ENCODE measurements around the gene NR2F6.

Gene NR2F6

GRCh38 chr19:17183271-17183761, 62.4 kb downstream of the NR2F6 start:
- H3K36me3 ChIP-seq (ENCODE audit: control insufficient read depth in 5 of 5, insufficient read depth in 5 of 5, low read length in 5 of 5), result peaks cover 0 to 72% (median 57%) of the 10 kb centered on the region in 5 donors
- H3K9me3 ChIP-seq (ENCODE audit: control insufficient read depth in 5 of 5, low read length in 5 of 5), result no peaks in the 10 kb centered on the region
- H3K4me1 ChIP-seq (ENCODE audit: control insufficient read depth in 5 of 5, insufficient read depth in 5 of 5, low read length in 5 of 5), result peaks cover 0 to 17% (median 5%) of the 10 kb centered on the region in 5 donors
- H3K27me3 ChIP-seq (ENCODE audit: control insufficient read depth in 5 of 5, insufficient read depth in 4 of 5, low read length in 5 of 5), result no peaks in the 10 kb centered on the region
- H3K27ac ChIP-seq (ENCODE audit: low read depth, low read length), result no peak overlapping the region
- no peak overlapping the region for H3K9ac ChIP-seq (ENCODE audit: low read length in 5 of 5)
- peak overlapping the region in 1 of 5 donors; percentile 12 for H3K4me3 ChIP-seq (ENCODE audit: low read depth in 1 of 5, low read length in 5 of 5)
